C4-2B (cell line): ENCODE data around the gene CAMK2A.

Source experiments
- CTCF ChIP-seq: fragments of 450-650 bp; conservative IDR thresholded peaks from 2 replicates; pipeline ENCODE4 v1.5.1; 2017; ENCODE audit warnings: mild to moderate bottlenecking
- ZFX ChIP-seq: fragments of 450-650 bp; IDR thresholded peaks from 2 replicates; pipeline ENCODE4 v1.6.1; 2017

DNA sequence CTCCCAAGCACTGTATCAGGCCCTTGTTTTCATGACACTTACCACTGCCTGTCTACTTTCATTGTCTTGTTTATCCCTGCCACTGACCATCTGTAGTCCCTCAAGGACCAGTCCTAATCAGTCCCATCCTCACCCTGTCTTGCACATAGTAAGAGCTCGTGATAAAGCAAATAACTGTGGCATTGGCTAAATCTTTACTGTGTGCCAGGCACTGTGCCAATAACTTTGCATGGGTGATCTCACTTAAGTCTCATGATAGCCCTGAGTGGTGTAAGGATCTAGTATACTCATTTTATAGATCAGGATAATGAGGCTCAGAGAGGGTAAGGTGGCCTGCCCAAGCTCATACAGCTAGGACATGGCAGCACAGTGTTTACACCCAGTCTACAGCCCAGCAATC is 117.4 kb downstream of the CAMK2A start:
- no peak for TF ChIP-seq CTCF
- TF ChIP-seq ZFX = no peak
